Retina (tissue), 1 donor: Measurements from ENCODE around the gene CDKAL1.
"Not testable (repeated sequence)": the region's sequence is repeated elsewhere in the genome, so short reads cannot be mapped to it uniquely, and the experiment has no call there.

Source experiments
- DNase-seq: peaks from one replicate; pipeline ENCODE4 v3.0.0-alpha.2; 2016

Gene CDKAL1

GRCh38 chr6:20644667-20645370, 110.6 kb downstream of the CDKAL1 start:
- DNase-seq = no peak

- DNase-seq = not testable (repeated sequence)
Observed at GRCh38 chr6:20645572-20645971, 111.3 kb downstream of the CDKAL1 start.

- no peak for DNase-seq
Observed at GRCh38 chr6:20647585-20647984, 113.3 kb downstream of the CDKAL1 start.

- DNase-seq = not testable (repeated sequence)
Observed at GRCh38 chr6:20649696-20650470, 115.6 kb downstream of the CDKAL1 start.

- DNase-seq = no peak
Observed at GRCh38 chr6:20652299-20653084, 118.2 kb downstream of the CDKAL1 start.

- DNase-seq = no peak
Observed at GRCh38 chr6:20653085-20653479, 118.8 kb downstream of the CDKAL1 start.

- DNase-seq = no peak
Observed at GRCh38 chr6:20655317-20655716, 121.1 kb downstream of the CDKAL1 start.

GRCh38 chr6:20657274-20657800, 123.1 kb downstream of the CDKAL1 start:
- no peak for DNase-seq

GRCh38 chr6:20658053-20658452, 123.8 kb downstream of the CDKAL1 start:
- DNase-seq = no peak

- no peak for DNase-seq
Observed at GRCh38 chr6:20658516-20658915, 124.3 kb downstream of the CDKAL1 start.

- no peak for DNase-seq
Observed at GRCh38 chr6:20660534-20660933, 126.3 kb downstream of the CDKAL1 start.

GRCh38 chr6:20661721-20662120, 127.5 kb downstream of the CDKAL1 start:
- DNase-seq = no peak

- no peak for DNase-seq
Observed at GRCh38 chr6:20664250-20664649, 130.0 kb downstream of the CDKAL1 start.

- DNase-seq = no peak
Observed at GRCh38 chr6:20665290-20665689, 131.0 kb downstream of the CDKAL1 start.

- no peak for DNase-seq
Observed at GRCh38 chr6:20669571-20670314, 135.5 kb downstream of the CDKAL1 start.

GRCh38 chr6:20670750-20671149, 136.5 kb downstream of the CDKAL1 start:
- no peak for DNase-seq

- DNase-seq = no peak
Observed at GRCh38 chr6:20672038-20672437, 137.8 kb downstream of the CDKAL1 start.

- DNase-seq = no peak
Observed at GRCh38 chr6:20673458-20673857, 139.2 kb downstream of the CDKAL1 start.

GRCh38 chr6:20674664-20675063, 140.4 kb downstream of the CDKAL1 start:
- no peak for DNase-seq

GRCh38 chr6:20678831-20679352, 144.6 kb downstream of the CDKAL1 start:
- DNase-seq = no peak

GRCh38 chr6:20680697-20681165, 146.5 kb downstream of the CDKAL1 start:
- no peak for DNase-seq

GRCh38 chr6:20681243-20681684, 147.0 kb downstream of the CDKAL1 start:
- no peak for DNase-seq
